H1 (cell line): Measurements from ENCODE around the gene SMIM24. TPM values are rescaled to one million over a fixed set of nuclear protein-coding genes. Genes with fewer than 3 reads are reported as not detected.

Experiments used
- CTCF ChIA-PET: fragments of 300-600 bp; sonication (Branson Sonifier 250); formaldehyde crosslinking; loops from one replicate; lab custom pipeline; 2021; ENCODE audit not compliant: partially characterized antibody; lab: Charles Lee
- POLR2A ChIA-PET: fragments of 300-600 bp; sonication (Branson Sonifier 250); formaldehyde crosslinking; loops from one replicate; lab custom pipeline; 2021; ENCODE audit warnings: inconsistent platforms; ENCODE audit not compliant: partially characterized antibody; lab: Charles Lee
- DNase-seq, 2 experiments: peaks; one replicate each; pipeline versions ENCODE4 v3.0.0 to v3.0.0-alpha.2; 2010 to 2022; ENCODE audit warnings: low spot score in 2 of 2, low read depth in 1 of 2, mixed read lengths in 1 of 2
- FAIRE-seq: peaks from 2 replicates; lab custom pipeline; 2011; peaks lifted over from hg19 to GRCh38; lab: Jason Lieb, UNC
- H2AFZ ChIP-seq: 2 replicates; pipeline ENCODE4 v1.8.1; 2012; ENCODE audit warnings: low read length, inconsistent platforms
- H2AK5ac ChIP-seq: 2 replicates; pipeline ENCODE4 v1.6.1; 2013; ENCODE audit warnings: low read depth, low read length
- H2BK120ac ChIP-seq: replicated peaks from 2 replicates; pipeline ENCODE3; 2013; ENCODE audit warnings: low read depth, low read length, inconsistent platforms
- H2BK12ac ChIP-seq: 2 replicates; pipeline ENCODE4 v1.6.1; 2013; ENCODE audit warnings: low read depth, low read length
- H2BK15ac ChIP-seq: 2 replicates; pipeline ENCODE4 v1.6.1; 2013; ENCODE audit warnings: low read length
- H2BK20ac ChIP-seq: 2 replicates; pipeline ENCODE4 v1.6.1; 2013; ENCODE audit warnings: low read length
- H2BK5ac ChIP-seq: 2 replicates; pipeline ENCODE4 v1.6.1; 2013; ENCODE audit warnings: low read depth, low read length
- H3K14ac ChIP-seq: 2 replicates; pipeline ENCODE4 v1.6.1; 2013; ENCODE audit warnings: inconsistent platforms; ENCODE audit not compliant: insufficient read length
- H3K18ac ChIP-seq: 2 replicates; pipeline ENCODE4 v1.6.1; 2013; ENCODE audit warnings: low read length; ENCODE audit errors: extremely low read depth
- H3K23ac ChIP-seq: 2 replicates; pipeline ENCODE4 v1.6.1; 2013; ENCODE audit warnings: inconsistent platforms; ENCODE audit not compliant: insufficient read length
- H3K23me2 ChIP-seq: 2 replicates; pipeline ENCODE4 v1.6.1; 2013; ENCODE audit warnings: low read depth, low read length
- H3K27ac ChIP-seq: 2 replicates; pipeline ENCODE4 v1.6.1; 2011; ENCODE audit warnings: low read depth, low read length, inconsistent platforms
- H3K27me3 ChIP-seq, 4 experiments: replicated peaks in 1 of 4; 1 replicate in 1 of 4; 2 replicates in 3 of 4; pipeline versions ENCODE4 v1.6.1 to v1.8.1; 2011 to 2013; ENCODE audit warnings: low read length in 3 of 4, mild to moderate bottlenecking in 3 of 4, inconsistent platforms in 2 of 4, mixed read lengths in 2 of 4, moderate library complexity in 1 of 4; ENCODE audit not compliant: control insufficient read depth in 3 of 4, insufficient read depth in 3 of 4; ENCODE audit errors: extremely low read depth in 1 of 4
- H3K36me3 ChIP-seq, 4 experiments: 2 replicates each; pipeline versions ENCODE4 v1.6.1 to v1.8.1; 2011 to 2013; ENCODE audit warnings: mild to moderate bottlenecking in 4 of 4, low read length in 3 of 4, moderate library complexity in 2 of 4, control low read depth in 1 of 4, inconsistent platforms in 1 of 4; ENCODE audit not compliant: insufficient read depth in 4 of 4, control insufficient read depth in 2 of 4
- H3K4ac ChIP-seq: replicated peaks from 2 replicates; pipeline ENCODE3; 2013; ENCODE audit warnings: low read length, low read depth, mixed read lengths, inconsistent platforms; ENCODE audit not compliant: insufficient read length
- H3K4me1 ChIP-seq, 4 experiments: replicated peaks in 1 of 4; 1 replicate in 1 of 4; 2 replicates in 3 of 4; pipeline versions ENCODE4 v1.6.1 to v1.8.1; 2011 to 2013; ENCODE audit warnings: low read length in 3 of 4, inconsistent platforms in 2 of 4, mixed read lengths in 1 of 4; ENCODE audit not compliant: insufficient read depth in 4 of 4, control insufficient read depth in 3 of 4
- H3K4me2 ChIP-seq, 2 experiments: 2 replicates each; pipeline versions ENCODE4 v1.6.1 to v1.8.1; 2011 to 2013; ENCODE audit warnings: low read depth in 2 of 2, low read length in 2 of 2, control low read depth in 1 of 2, inconsistent platforms in 1 of 2, mild to moderate bottlenecking in 1 of 2; ENCODE audit not compliant: insufficient read depth in 1 of 2
- H3K4me3 ChIP-seq, 4 experiments: fragments of 200-600, 300-600 bp in 1 of 4; sonication (generic), shearing (Covaris generic), sonication (Bioruptor Twin) in 1 of 4; 2 replicates each; pipeline versions ENCODE4 v1.5.1 to v1.8.1; 2011 to 2016; ENCODE audit warnings: low read length in 4 of 4, low read depth in 3 of 4, control low read depth in 2 of 4, inconsistent platforms in 2 of 4, mild to moderate bottlenecking in 2 of 4, mixed read lengths in 1 of 4, moderate library complexity in 1 of 4; ENCODE audit not compliant: insufficient read depth in 2 of 4; ENCODE audit errors: extremely low read depth in 1 of 4
- H3K56ac ChIP-seq: replicated peaks from 2 replicates; pipeline ENCODE3; 2013; ENCODE audit warnings: low read depth, mild to moderate bottlenecking, mixed read lengths, low read length, inconsistent platforms; ENCODE audit not compliant: insufficient read length
- H3K79me1 ChIP-seq: 2 replicates; pipeline ENCODE4 v1.6.1; 2013; ENCODE audit warnings: low read depth, low read length, control low read depth
- H3K79me2 ChIP-seq, 2 experiments: 2 replicates each; pipeline versions ENCODE4 v1.6.1 to v1.8.1; 2012 to 2013; ENCODE audit warnings: low read length in 2 of 2, mild to moderate bottlenecking in 2 of 2, inconsistent platforms in 1 of 2; ENCODE audit not compliant: insufficient read depth in 2 of 2, control insufficient read depth in 1 of 2
- H3K9ac ChIP-seq, 4 experiments: replicated peaks in 1 of 4; 1 replicate in 1 of 4; 2 replicates in 3 of 4; pipeline versions ENCODE4 v1.6.1 to v1.8.1; 2011 to 2013; ENCODE audit warnings: low read depth in 3 of 4, low read length in 3 of 4, control low read depth in 2 of 4, mild to moderate bottlenecking in 2 of 4, moderate library complexity in 2 of 4, inconsistent platforms in 1 of 4; ENCODE audit errors: extremely low read depth in 1 of 4
- H3K9me3 ChIP-seq, 2 experiments: 2 replicates each; pipeline versions ENCODE4 v1.6.1 to v1.8.1; 2012 to 2013; ENCODE audit warnings: mild to moderate bottlenecking in 2 of 2, moderate library complexity in 2 of 2, control low read depth in 1 of 2, inconsistent platforms in 1 of 2, low read depth in 1 of 2, low read length in 1 of 2, mixed read lengths in 1 of 2; ENCODE audit not compliant: insufficient read depth in 2 of 2
- H4K20me1 ChIP-seq, 2 experiments: replicated peaks in 1 of 2; 2 replicates each; pipeline versions ENCODE3 to v1.8.1; 2011 to 2013; ENCODE audit warnings: inconsistent platforms in 2 of 2, low read length in 2 of 2, mild to moderate bottlenecking in 1 of 2; ENCODE audit not compliant: insufficient read depth in 2 of 2, control insufficient read depth in 1 of 2
- H4K5ac ChIP-seq: 2 replicates; pipeline ENCODE4 v1.6.1; 2013; ENCODE audit warnings: low read length, low read depth, mixed read lengths, inconsistent platforms; ENCODE audit not compliant: insufficient read length
- H4K8ac ChIP-seq: 2 replicates; pipeline ENCODE4 v1.8.0; 2013; ENCODE audit warnings: mild to moderate bottlenecking, moderate library complexity, low read length, inconsistent platforms; ENCODE audit not compliant: insufficient read depth; ENCODE audit errors: extremely low read depth
- H4K91ac ChIP-seq: replicated peaks from 2 replicates; pipeline ENCODE3; 2013; ENCODE audit warnings: low read length, mixed read lengths, inconsistent platforms; ENCODE audit not compliant: insufficient read length
- SUZ12 ChIP-seq: fragments of 200-600 bp; sonication (generic); IDR thresholded peaks from 2 replicates; pipeline ENCODE4 v1.6.1; 2012; ENCODE audit warnings: mild to moderate bottlenecking, inconsistent platforms, low read length, moderate library complexity, mixed read lengths
- WGBS, 2 experiments: shearing (Covaris generic) in 1 of 2; methylation state at CpG; one replicate each; pipeline versions ENCODE4 v1.1.6 to v1.1.7; 2013 to 2015; ENCODE audit warnings: low lambda C conversion rate in 2 of 2, mixed read lengths in 2 of 2, inconsistent platforms in 1 of 2, low coverage in 1 of 2, missing lambda C conversion rate in 1 of 2; ENCODE audit not compliant: insufficient replicate concordance in 2 of 2, insufficient coverage in 1 of 2, insufficient read length in 1 of 2; ENCODE audit errors: extremely low coverage in 1 of 2, missing lambda C conversion rate in 1 of 2; 5-methylcytosine and 5-hydroxymethylcytosine counted together
- polyA plus RNA-seq, 7 experiments: library from polyadenylated mRNA; depleted of rRNA in 3 of 7; stranded (reverse) in 5 of 7; unstranded in 2 of 7; fragments of >200 nt in 5 of 7; fragments of 200-250 nt in 2 of 7; gene quantifications; 1 replicate in 5 of 7; 2 replicates in 1 of 7; 4 replicates in 1 of 7; pipeline versions ENCODE4 v1.2.1 to v1.2.3, GENCODE V29; 2011 to 2013; ENCODE audit warnings: missing spikeins in 2 of 7, mixed read lengths in 2 of 7
- total RNA-seq: library from RNA; stranded (reverse); fragmentation: NEBNext Ultra II Directional; extraction: Animal tissue kit (Norgen Biotek cat#: 25700); gene quantifications from 2 replicates; pipeline ENCODE4 v1.2.1, GENCODE V29; 2021

SMIM24 gene
- total and polyA plus RNA-seq, 2 of the 8 experiments (the other 6 are each of a cell fraction or from before 2014, with no cell fraction given): 3.8 to 4.5 TPM

- no peak overlapping the region for H3K56ac ChIP-seq
- H2AFZ ChIP-seq: no peak overlapping the region
- DNase-seq (no peak), FAIRE-seq (no peak)
- H4K8ac ChIP-seq: no peak overlapping the region
- no peak overlapping the region for H3K23ac ChIP-seq
- H4K91ac ChIP-seq: no peak overlapping the region
- H3K27ac ChIP-seq: no peak overlapping the region
- no peak overlapping the region for H3K18ac ChIP-seq
- CTCF ChIA-PET: interaction anchor here (0.5 to 1.6 kb wide), 4 partner anchors 9 to 49 kb away, joined by 3 to 5 read pairs (median 3); no protein-coding TSS in a partner anchor
- peaks cover 0 to 11% (median 3%) of the 10 kb centered on the region in 4 experiments; a peak in 4 of 8 replicates for H3K36me3 ChIP-seq
- H2BK20ac ChIP-seq: no peak overlapping the region
- peaks cover 6% of the 10 kb centered on the region; the same call in 1 of the 2 replicates for H3K23me2 ChIP-seq
- H3K4ac ChIP-seq: no peak overlapping the region
- no peak overlapping the region for H2AK5ac ChIP-seq
- H3K4me3 ChIP-seq: no peak overlapping the region
- H2BK5ac ChIP-seq: no peak overlapping the region
- no peak overlapping the region for H2BK12ac ChIP-seq
- no peak overlapping the region for H4K5ac ChIP-seq
- POLR2A ChIA-PET: interaction anchor here (0.9 to 4.3 kb wide), 2 partner anchors 13 to 15 kb away, joined by 4 to 30 read pairs; partner anchors contain the start of gene TEKTIP1
- H3K27me3 ChIP-seq: no peaks in the 10 kb centered on the region
- no peaks in the 10 kb centered on the region for H3K9me3 ChIP-seq
- no peak overlapping the region for H2BK15ac ChIP-seq
- no peaks in the 10 kb centered on the region; the same call in 1 of the 2 replicates for H3K79me1 ChIP-seq
- no peak overlapping the region for H2BK120ac ChIP-seq
- peaks cover 0 to 16% of the 10 kb centered on the region in 2 experiments for H4K20me1 ChIP-seq
- WGBS, 2 experiments: 92% methylated on average over 30 of the region's 33 CpGs; no CpG with 5 or more reads in 1 of the 2 experiments
- no peak overlapping the region for H3K4me2 ChIP-seq
- H3K14ac ChIP-seq: no peak overlapping the region
- peaks cover 0 to 21% of the 10 kb centered on the region in 2 experiments; a peak in 3 of 4 replicates for H3K79me2 ChIP-seq
- H3K9ac ChIP-seq: no peak overlapping the region
- H3K4me1 ChIP-seq: peaks cover 0 to 17% (median 7%) of the 10 kb centered on the region in 4 experiments; a peak in 6 of 7 replicates
- no peak for TF ChIP-seq SUZ12
Measured at GRCh38 chr19:3524078-3524842, 43.9 kb upstream of the SMIM24 start.
